GM12874 (cell line): Measurements from ENCODE around the gene KCTD15.

Experiments
- CTCF ChIP-seq: IDR thresholded peaks from 2 replicates; pipeline ENCODE4 v1.5.1; 2011; ENCODE audit warnings: low read depth, mild to moderate bottlenecking, control low read depth, low read length, moderate library complexity; ENCODE audit not compliant: insufficient read depth

KCTD15 gene

GRCh38 chr19:33800012-33800680 lies 3.5 kb downstream of the KCTD15 start:
- no peak for TF ChIP-seq CTCF

GRCh38 chr19:33801411-33801810 lies 4.7 kb downstream of the KCTD15 start:
- TF ChIP-seq CTCF: no peak

DNA sequence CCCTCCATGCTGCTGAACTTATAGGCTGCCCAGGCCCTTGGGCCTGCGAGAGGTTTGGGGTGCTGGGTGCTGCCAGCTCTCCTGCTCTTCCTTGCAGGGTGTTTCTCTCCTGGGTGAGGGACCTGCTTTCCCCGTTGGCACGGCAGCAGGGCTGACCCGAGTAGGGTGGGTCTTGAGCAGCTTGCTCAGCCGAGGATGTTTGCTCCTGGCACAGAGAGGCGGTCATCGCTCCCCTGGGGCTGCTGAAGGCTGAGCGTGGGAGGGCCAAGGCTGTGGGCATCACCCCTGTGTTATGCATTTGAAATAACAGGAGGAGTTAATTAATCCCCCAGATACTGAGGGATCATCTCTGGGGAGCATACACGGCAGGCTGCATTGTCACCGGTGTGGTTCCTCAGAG lies 5.3 kb downstream of the KCTD15 start:
- TF ChIP-seq CTCF: no peak

GRCh38 chr19:33802801-33803200 lies 6.1 kb downstream of the KCTD15 start:
- no peak for TF ChIP-seq CTCF

- no peak for TF ChIP-seq CTCF
These were observed 6.7 kb downstream of the KCTD15 start for GRCh38 chr19:33803383-33803782.

GRCh38 chr19:33804021-33804799 lies 7.5 kb downstream of the KCTD15 start:
- no peak for TF ChIP-seq CTCF

GRCh38 chr19:33805313-33805712 lies 8.6 kb downstream of the KCTD15 start:
- no peak for TF ChIP-seq CTCF
